HUES64 (cell line): ENCODE data around the gene RELN.

Source experiments
- H3K27ac ChIP-seq: 2 replicates; pipeline ENCODE4 v1.7.0; 2013; ENCODE audit warnings: low read depth, low read length, inconsistent platforms
- H3K27me3 ChIP-seq: 2 replicates; pipeline ENCODE4 v1.6.1; 2013; ENCODE audit warnings: mild to moderate bottlenecking, low read length; ENCODE audit not compliant: insufficient read depth
- H3K36me3 ChIP-seq: 2 replicates; pipeline ENCODE4 v1.6.1; 2013; ENCODE audit warnings: mild to moderate bottlenecking, low read length; ENCODE audit not compliant: insufficient read depth
- H3K4me1 ChIP-seq: 2 replicates; pipeline ENCODE4 v1.6.1; 2013; ENCODE audit warnings: mild to moderate bottlenecking, low read length, moderate library complexity; ENCODE audit not compliant: insufficient read depth
- H3K4me3 ChIP-seq: 2 replicates; pipeline ENCODE4 v1.5.1; 2013; ENCODE audit warnings: mild to moderate bottlenecking, low read length, moderate library complexity
- H3K9ac ChIP-seq: 2 replicates; pipeline ENCODE4 v1.6.1; 2013; ENCODE audit warnings: mild to moderate bottlenecking, low read depth, low read length
- H3K9me3 ChIP-seq: 2 replicates; pipeline ENCODE4 v1.6.1; 2013; ENCODE audit warnings: low read depth, low read length; ENCODE audit not compliant: insufficient read depth
- WGBS: fragments of 150-250, 120-280 bp; methylation state at CpG from one replicate; pipeline ENCODE4 v1.1.7; 2013; ENCODE audit warnings: missing lambda C conversion rate; 5-methylcytosine and 5-hydroxymethylcytosine counted together

Gene RELN

GRCh38 chr7:103549786-103550185 is 439.7 kb downstream of the RELN start:
- no peaks in the 10 kb centered on the region; the same call in 1 of the 2 replicates for H3K27me3 ChIP-seq
- no peaks in the 10 kb centered on the region for H3K4me1 ChIP-seq
- H3K4me3 ChIP-seq: no peak overlapping the region
- no peak overlapping the region for H3K9ac ChIP-seq
- no peaks in the 10 kb centered on the region for H3K9me3 ChIP-seq
- H3K27ac ChIP-seq: no peak overlapping the region
- no peaks in the 10 kb centered on the region for H3K36me3 ChIP-seq
- WGBS: 55% methylated on average over 1 of the region's 2 CpGs

- Histone ChIP-seq H3K4me3 (no peak overlapping the region), H3K9ac (no peak overlapping the region), H3K4me1 (no peaks in the 10 kb centered on the region), H3K9me3 (no peaks in the 10 kb centered on the region; the same call in 1 of the 2 replicates), H3K27ac (no peak overlapping the region), H3K36me3 (no peaks in the 10 kb centered on the region), H3K27me3 (no peaks in the 10 kb centered on the region; the same call in 1 of the 2 replicates)
- 87% methylated on average over 3 of the region's 3 CpGs for WGBS
Measured at GRCh38 chr7:103547451-103548284, 441.8 kb downstream of the RELN start.

- Histone ChIP-seq H3K27ac (no peak overlapping the region), H3K4me3 (no peak overlapping the region), H3K9ac (no peak overlapping the region), H3K9me3 (no peaks in the 10 kb centered on the region; the same call in 1 of the 2 replicates), H3K36me3 (no peaks in the 10 kb centered on the region), H3K27me3 (no peaks in the 10 kb centered on the region), H3K4me1 (no peaks in the 10 kb centered on the region)
- 96% methylated on average over 5 of the region's 5 CpGs for WGBS
Measured at GRCh38 chr7:103542470-103542869, 447.0 kb downstream of the RELN start.

- no peaks in the 10 kb centered on the region for H3K36me3 ChIP-seq
- H3K4me1 ChIP-seq: no peaks in the 10 kb centered on the region
Measured at GRCh38 chr7:103541947-103542346, 447.5 kb downstream of the RELN start.

GRCh38 chr7:103541026-103541425 is 448.4 kb downstream of the RELN start:
- WGBS: 91% methylated on average over 3 of the region's 4 CpGs
- H3K4me1 ChIP-seq: no peaks in the 10 kb centered on the region
- no peaks in the 10 kb centered on the region for H3K36me3 ChIP-seq

More at GRCh38 chr7:103541947-103542346, 447.5 kb downstream of the RELN start:
- H3K4me3 ChIP-seq: no peak overlapping the region
- H3K9ac ChIP-seq: no peak overlapping the region
- WGBS: 95% methylated on average over 1 of the region's 2 CpGs
- H3K27ac ChIP-seq: no peak overlapping the region
- no peaks in the 10 kb centered on the region; the same call in 1 of the 2 replicates for H3K9me3 ChIP-seq
- no peaks in the 10 kb centered on the region for H3K27me3 ChIP-seq

GRCh38 chr7:103540338-103540737 is 449.1 kb downstream of the RELN start:
- H3K4me1 ChIP-seq: no peaks in the 10 kb centered on the region
- no peak overlapping the region for H3K4me3 ChIP-seq
- H3K9me3 ChIP-seq: no peaks in the 10 kb centered on the region; the same call in 1 of the 2 replicates
- WGBS: 93% methylated on average over 7 of the region's 7 CpGs
- no peak overlapping the region for H3K27ac ChIP-seq
- no peaks in the 10 kb centered on the region for H3K36me3 ChIP-seq
- H3K9ac ChIP-seq: no peak overlapping the region
- no peaks in the 10 kb centered on the region for H3K27me3 ChIP-seq

More at GRCh38 chr7:103541026-103541425, 448.4 kb downstream of the RELN start:
- Histone ChIP-seq H3K9ac (no peak overlapping the region), H3K4me3 (no peak overlapping the region), H3K27ac (no peak overlapping the region), H3K27me3 (no peaks in the 10 kb centered on the region), H3K9me3 (no peaks in the 10 kb centered on the region; the same call in 1 of the 2 replicates)

- 95% methylated on average over 8 of the region's 8 CpGs for WGBS
- Histone ChIP-seq H3K27ac (no peak overlapping the region), H3K9me3 (no peaks in the 10 kb centered on the region; the same call in 1 of the 2 replicates), H3K36me3 (no peaks in the 10 kb centered on the region), H3K9ac (no peak overlapping the region), H3K4me1 (no peaks in the 10 kb centered on the region), H3K27me3 (no peaks in the 10 kb centered on the region), H3K4me3 (no peak overlapping the region)
Measured at GRCh38 chr7:103539875-103540274, 449.6 kb downstream of the RELN start.

- no peaks in the 10 kb centered on the region for H3K27me3 ChIP-seq
- H3K27ac ChIP-seq: no peak overlapping the region
- H3K4me3 ChIP-seq: no peak overlapping the region
- 85% methylated on average over 11 of the region's 11 CpGs for WGBS
- no peak overlapping the region for H3K9ac ChIP-seq
- H3K36me3 ChIP-seq: no peaks in the 10 kb centered on the region
- H3K9me3 ChIP-seq: no peaks in the 10 kb centered on the region; the same call in 1 of the 2 replicates
- H3K4me1 ChIP-seq: no peaks in the 10 kb centered on the region
Measured at GRCh38 chr7:103538964-103539709, 450.3 kb downstream of the RELN start.

- no peak overlapping the region for H3K9ac ChIP-seq
- no peaks in the 10 kb centered on the region for H3K27me3 ChIP-seq
- no peaks in the 10 kb centered on the region for H3K9me3 ChIP-seq
- H3K36me3 ChIP-seq: no peaks in the 10 kb centered on the region
- H3K27ac ChIP-seq: no peak overlapping the region
- no peaks in the 10 kb centered on the region for H3K4me1 ChIP-seq
- no peak overlapping the region for H3K4me3 ChIP-seq
- 92% methylated on average over 4 of the region's 4 CpGs for WGBS
Measured at GRCh38 chr7:103533761-103534160, 455.7 kb downstream of the RELN start.

GRCh38 chr7:103532955-103533354 is 456.5 kb downstream of the RELN start:
- no peaks in the 10 kb centered on the region for H3K9me3 ChIP-seq
- no peaks in the 10 kb centered on the region for H3K4me1 ChIP-seq
- WGBS: 88% methylated on average over 4 of the region's 5 CpGs
- H3K27me3 ChIP-seq: no peaks in the 10 kb centered on the region
- no peak overlapping the region for H3K27ac ChIP-seq
- H3K36me3 ChIP-seq: no peaks in the 10 kb centered on the region
- no peak overlapping the region for H3K4me3 ChIP-seq
- no peak overlapping the region for H3K9ac ChIP-seq

GRCh38 chr7:103528152-103528551 is 461.3 kb downstream of the RELN start:
- WGBS: no CpG with 5 or more reads among the region's 2 CpGs
- H3K36me3 ChIP-seq: no peaks in the 10 kb centered on the region
- no peaks in the 10 kb centered on the region for H3K4me1 ChIP-seq
- H3K27ac ChIP-seq: no peak overlapping the region
- no peak overlapping the region for H3K9ac ChIP-seq
- no peaks in the 10 kb centered on the region for H3K9me3 ChIP-seq
- no peaks in the 10 kb centered on the region for H3K27me3 ChIP-seq
- H3K4me3 ChIP-seq: no peak overlapping the region
